Stimulated activated CD4-positive, alpha-beta T cell treated with anti-CD3 and anti-CD28 coated beads, Interleukin-1b, Interleukin-23, amount 100 ng/mL, for 4 hours (primary cell): ENCODE data around the gene MRTFA.
"Not testable (repeated sequence)": the region's sequence is repeated elsewhere in the genome, so short reads cannot be mapped to it uniquely, and the experiment has no call there.

Experiments
- DNase-seq, 2 donors: peaks; one replicate each; pipeline ENCODE4 v3.0.0-alpha.2; 2020; ENCODE audit warnings: low read depth in 2 of 2

Gene MRTFA

GRCh38 chr22:40521046-40521445 is 115.5 kb downstream of the MRTFA start:
- DNase-seq: no peak

- no peak for DNase-seq
Observed at GRCh38 chr22:40520562-40520961, 116.0 kb downstream of the MRTFA start.

DNA sequence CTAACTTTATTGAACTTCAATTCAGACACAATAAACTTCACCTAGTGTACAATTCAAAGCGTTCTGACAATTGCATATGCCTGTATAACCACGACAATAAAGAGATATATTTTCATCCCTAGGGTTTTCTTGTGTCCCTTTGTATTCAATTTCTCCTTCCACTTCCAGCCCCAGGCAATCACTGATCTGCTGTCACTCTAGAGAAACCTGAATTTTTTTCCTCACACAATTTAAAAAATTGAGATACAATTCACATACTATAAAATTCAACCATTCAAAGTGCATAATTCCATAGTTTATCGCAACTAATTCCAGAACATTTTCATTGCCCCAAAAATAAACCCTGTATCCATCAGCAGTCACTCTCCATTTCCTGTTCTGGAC is 116.6 kb downstream of the MRTFA start:
- DNase-seq: no peak

GRCh38 chr22:40519284-40519947 is 117.1 kb downstream of the MRTFA start:
- no peak for DNase-seq

GRCh38 chr22:40518840-40519239 is 117.7 kb downstream of the MRTFA start:
- DNase-seq: no peak

GRCh38 chr22:40517631-40518030 is 118.9 kb downstream of the MRTFA start:
- DNase-seq: no peak

GRCh38 chr22:40516416-40516815 is 120.1 kb downstream of the MRTFA start:
- no peak for DNase-seq

DNA sequence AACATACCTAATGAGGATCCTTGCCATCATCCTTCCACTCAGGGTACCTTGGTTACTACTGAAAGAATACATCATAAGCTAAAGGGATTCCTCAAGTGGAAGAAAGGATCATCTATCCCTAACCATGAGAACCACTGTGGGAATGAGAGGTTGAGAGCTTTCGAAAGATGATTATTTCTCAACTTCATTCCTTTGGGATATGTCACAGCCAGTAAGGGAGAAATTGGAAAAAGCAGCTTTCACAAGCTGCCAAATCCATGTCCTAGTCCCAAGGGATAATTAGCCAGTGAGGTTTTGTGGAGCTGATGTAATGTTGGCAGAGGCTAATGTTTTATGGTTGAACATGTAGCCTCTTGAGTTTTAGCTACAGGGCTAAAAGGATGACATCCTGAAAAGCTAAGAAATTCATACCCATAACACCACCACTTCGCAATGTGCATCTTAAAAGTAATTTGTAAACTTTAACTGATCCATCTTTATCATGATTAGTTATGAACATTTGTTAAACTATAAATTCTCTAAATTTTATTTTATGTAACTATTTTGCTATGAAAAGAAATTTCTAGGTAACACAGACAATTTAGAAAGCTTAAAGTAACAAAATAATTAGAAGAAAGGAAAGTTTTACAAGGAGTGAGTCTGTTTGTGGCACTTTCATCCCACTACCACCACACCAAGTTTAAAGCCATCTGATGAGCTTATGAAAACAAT is 123.9 kb downstream of the MRTFA start:
- no peak for DNase-seq

GRCh38 chr22:40511604-40512003 is 124.9 kb downstream of the MRTFA start:
- DNase-seq: no peak

DNA sequence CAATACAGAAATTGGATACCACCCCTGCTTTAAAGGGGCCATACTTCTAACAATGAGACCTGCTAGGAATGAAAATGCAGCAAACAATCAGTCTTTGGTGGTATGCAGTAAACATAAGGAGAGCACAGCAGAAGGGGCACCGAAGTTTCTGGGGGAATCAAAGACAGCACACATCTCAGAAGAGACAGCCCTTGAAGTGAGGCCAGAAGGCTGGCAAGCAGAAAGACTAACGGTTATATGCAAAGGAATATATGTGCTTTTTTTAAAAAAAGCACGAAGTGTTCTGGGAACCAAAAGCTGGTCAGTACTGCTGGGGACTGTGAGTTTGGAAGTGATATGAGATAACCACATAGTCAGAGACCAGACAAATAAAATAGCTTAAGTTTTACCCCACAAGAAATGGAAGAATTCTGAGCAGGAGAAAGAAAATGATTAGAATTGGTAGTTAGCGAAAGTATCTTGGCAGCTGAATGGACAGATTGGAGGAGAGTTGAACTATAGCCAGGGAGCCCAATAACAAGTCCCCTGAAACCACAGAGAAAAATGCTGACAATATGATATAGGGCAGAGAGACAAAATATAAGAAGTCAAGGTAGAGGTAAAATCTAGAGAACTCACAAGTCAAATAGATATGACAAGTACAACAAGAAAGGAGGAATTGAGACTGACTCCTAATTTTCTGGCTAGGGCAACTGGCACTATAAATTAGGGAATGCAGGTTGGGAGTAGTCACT is 125.7 kb downstream of the MRTFA start:
- no peak for DNase-seq

GRCh38 chr22:40509401-40510134 is 127.0 kb downstream of the MRTFA start:
- DNase-seq: no peak

GRCh38 chr22:40508046-40508445 is 128.5 kb downstream of the MRTFA start:
- DNase-seq: not testable (repeated sequence)

DNA sequence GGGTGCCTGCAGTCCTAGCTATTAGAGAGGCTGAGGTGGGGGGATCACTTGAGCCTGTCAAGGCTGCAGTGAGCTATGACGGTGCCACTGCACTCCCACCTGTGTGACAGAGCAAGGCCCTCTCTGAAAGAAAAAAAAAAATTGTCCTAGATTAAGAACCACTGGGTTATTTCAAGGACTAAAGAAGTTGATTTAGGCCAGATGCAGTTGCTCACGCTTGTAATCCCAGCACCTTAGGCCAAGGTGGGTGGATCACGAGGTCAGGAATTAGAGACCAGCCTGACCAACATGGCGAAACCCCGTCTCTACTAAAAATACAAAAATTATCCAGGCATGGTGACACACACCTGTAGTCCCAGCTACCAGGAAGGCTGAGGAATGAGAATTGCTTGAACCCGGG is 129.0 kb downstream of the MRTFA start:
- DNase-seq: no peak

- DNase-seq: no peak
Observed at GRCh38 chr22:40506762-40507161, 129.8 kb downstream of the MRTFA start.

- no peak for DNase-seq
Observed at GRCh38 chr22:40504285-40505249, 132.0 kb downstream of the MRTFA start.

DNA sequence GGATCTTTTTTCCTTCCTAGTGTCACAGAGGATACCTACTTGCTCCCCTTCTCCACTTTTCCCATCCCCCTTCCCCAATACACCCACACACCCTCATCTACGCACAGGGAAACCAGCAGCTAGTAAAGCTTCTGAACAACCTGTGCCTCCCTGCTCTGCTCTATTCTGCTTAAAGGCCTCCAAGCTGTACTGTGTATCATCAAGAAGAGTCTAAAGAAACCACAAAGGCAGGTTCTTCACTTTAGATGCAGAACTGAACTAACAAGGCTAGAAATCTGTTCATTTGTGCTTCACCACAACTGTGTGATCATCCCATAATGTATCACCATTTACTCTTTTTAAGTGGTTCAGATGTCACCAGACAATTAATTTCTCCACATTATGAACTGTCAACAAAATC is 133.6 kb downstream of the MRTFA start:
- no peak for DNase-seq

DNA sequence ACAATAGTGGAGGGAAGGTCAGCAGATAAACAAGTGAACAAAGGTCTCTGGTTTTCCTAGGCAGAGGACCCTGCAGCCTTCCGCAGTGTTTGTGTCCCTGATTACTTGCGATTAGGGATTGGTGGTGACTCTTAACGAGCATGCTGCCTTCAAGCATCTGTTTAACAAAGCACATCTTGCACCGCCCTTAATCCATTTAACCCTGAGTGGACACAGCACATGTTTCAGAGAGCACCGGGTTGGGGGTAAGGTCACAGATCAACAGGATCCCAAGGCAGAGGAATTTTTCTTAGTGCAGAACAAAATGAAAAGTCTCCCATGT is 136.1 kb downstream of the MRTFA start:
- not testable (repeated sequence) for DNase-seq

- no peak for DNase-seq
Observed at GRCh38 chr22:40499209-40499623, 137.3 kb downstream of the MRTFA start.

DNA sequence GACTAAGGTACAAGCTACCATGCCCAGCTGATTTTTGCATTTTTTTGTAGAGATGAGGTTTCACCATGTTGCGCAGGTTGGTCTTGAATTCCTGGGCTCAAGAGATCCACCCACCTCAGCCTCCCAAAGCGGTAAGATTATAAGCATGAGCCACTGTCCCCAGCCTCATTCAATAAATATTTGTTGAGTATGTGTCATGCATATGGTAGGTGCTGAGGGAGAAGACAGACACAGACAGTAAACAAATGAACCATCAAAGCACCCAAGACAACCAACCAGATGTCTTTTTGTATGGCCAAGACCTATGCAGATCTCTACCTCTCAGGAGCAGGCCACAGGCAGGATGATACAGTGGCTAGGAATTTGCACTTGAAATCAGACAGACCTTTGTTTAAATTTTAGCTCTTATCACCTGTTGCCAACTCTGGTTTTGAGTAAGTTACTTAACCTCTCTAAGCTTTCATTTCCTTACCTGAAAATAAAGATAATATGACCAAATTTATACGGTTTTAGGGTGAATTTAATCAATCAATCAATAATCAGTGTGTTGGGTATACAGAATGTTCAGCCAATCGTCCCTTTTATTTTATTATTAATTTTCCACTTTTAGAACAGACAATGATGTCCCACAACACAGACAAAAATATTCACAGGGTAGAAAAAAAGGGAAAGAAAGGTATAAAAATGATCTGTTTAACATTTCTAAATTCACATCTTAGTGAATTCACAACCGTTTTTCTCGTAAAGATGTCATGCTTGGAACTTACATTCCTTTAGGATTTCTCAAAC is 137.9 kb downstream of the MRTFA start:
- no peak for DNase-seq

DNA sequence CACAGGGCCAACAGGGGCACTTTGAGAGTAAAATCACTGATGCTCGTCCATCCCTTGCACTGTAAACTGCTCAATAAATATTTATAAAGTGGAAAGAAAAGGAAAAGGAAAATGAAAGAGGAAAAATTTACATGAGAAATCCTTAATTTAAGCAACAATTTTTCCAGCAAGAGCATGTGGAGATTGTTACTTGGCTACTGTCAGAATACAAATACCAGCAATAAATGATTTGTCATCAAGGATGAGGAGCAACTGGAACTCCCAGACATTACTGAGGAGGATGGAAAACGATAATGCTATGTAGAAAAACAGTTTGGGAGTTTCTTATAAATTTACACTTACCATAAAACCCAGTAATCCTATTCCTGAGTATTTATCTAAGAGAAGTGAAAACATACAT is 143.1 kb downstream of the MRTFA start:
- no peak for DNase-seq
